GM23338 (cell line): Measurements from ENCODE around the gene WT1. TPM values are rescaled to one million over a fixed set of nuclear protein-coding genes. Genes with fewer than 3 reads are reported as not detected.

Experiments used
- ATAC-seq: fragments of 200-7000 bp; cut with Tn5 transposase; 3 replicates; pipeline ENCODE4 v1.9.1; 2020
- DNase-seq: peaks from one replicate; pipeline ENCODE4 v3.0.0-alpha.2; 2015; ENCODE audit warnings: low spot score
- H2AFZ ChIP-seq: fragments of 200-600 bp; sonication (generic); 2 replicates; pipeline ENCODE4 v1.8.0; 2016; ENCODE audit warnings: antibody characterized with exemption, mild to moderate bottlenecking, moderate library complexity
- H3F3A ChIP-seq: fragments of 200-600 bp; sonication (generic); replicated peaks from 2 replicates; pipeline ENCODE4 v1.8.0; 2017; ENCODE audit warnings: antibody characterized with exemption, mixed run types, low read depth
- H3K27ac ChIP-seq: fragments of 200-600 bp; sonication (generic); 2 replicates; pipeline ENCODE4 v1.6.1; 2016; ENCODE audit warnings: low read depth
- H3K27me3 ChIP-seq: fragments of 200-600 bp; sonication (generic); 2 replicates; pipeline ENCODE4 v1.8.0; 2016; ENCODE audit warnings: mild to moderate bottlenecking, mixed run types, moderate library complexity; ENCODE audit not compliant: insufficient read depth
- H3K36me3 ChIP-seq: fragments of 200-600 bp; sonication (generic); 2 replicates; pipeline ENCODE4 v1.8.0; 2016; ENCODE audit warnings: mild to moderate bottlenecking; ENCODE audit not compliant: insufficient read depth
- H3K4me1 ChIP-seq: fragments of 200-600 bp; sonication (generic); 2 replicates; pipeline ENCODE4 v1.8.0; 2016; ENCODE audit warnings: mild to moderate bottlenecking, moderate library complexity; ENCODE audit not compliant: insufficient read depth
- H3K4me2 ChIP-seq: fragments of 200-600 bp; sonication (generic); 2 replicates; pipeline ENCODE4 v1.7.1; 2017; ENCODE audit warnings: mixed run types
- H3K4me3 ChIP-seq: fragments of 200-600 bp; sonication (generic); 2 replicates; pipeline ENCODE4 v1.6.1; 2016; ENCODE audit warnings: mixed run types
- H3K79me2 ChIP-seq: fragments of 200-600 bp; sonication (generic); replicated peaks from 2 replicates; pipeline ENCODE4 v1.8.0; 2017; ENCODE audit warnings: mild to moderate bottlenecking; ENCODE audit not compliant: insufficient read depth
- H3K9me2 ChIP-seq: fragments of 200-600 bp; sonication (generic); 2 replicates; pipeline ENCODE4 v1.8.0; 2017; ENCODE audit not compliant: insufficient read depth
- H4K20me1 ChIP-seq: fragments of 200-600 bp; sonication (generic); replicated peaks from 2 replicates; pipeline ENCODE4 v1.8.0; 2017; ENCODE audit warnings: mild to moderate bottlenecking; ENCODE audit not compliant: insufficient read depth
- H3K27ac Mint-ChIP-seq: 2 replicates; pipeline ENCODE4 v1.8.0; 2020; ENCODE audit warnings: inconsistent platforms, mild to moderate bottlenecking, moderate library complexity, mixed read lengths
- H3K27me3 Mint-ChIP-seq: 3 replicates; pipeline ENCODE4 v1.8.0; 2022; ENCODE audit warnings: low read depth, mild to moderate bottlenecking, moderate library complexity, mixed read lengths, inconsistent platforms; ENCODE audit not compliant: insufficient read depth, poor library complexity
- H3K36me3 Mint-ChIP-seq: 3 replicates; pipeline ENCODE4 v1.8.0; 2021; ENCODE audit warnings: low read depth, mild to moderate bottlenecking, inconsistent platforms, moderate library complexity, mixed read lengths
- H3K4me1 Mint-ChIP-seq: 3 replicates; pipeline ENCODE4 v1.8.0; 2020; ENCODE audit warnings: mild to moderate bottlenecking, inconsistent platforms, mixed read lengths
- H3K4me3 Mint-ChIP-seq: 3 replicates; pipeline ENCODE4 v1.8.0; 2021; ENCODE audit warnings: moderate library complexity, mild to moderate bottlenecking, inconsistent platforms, mixed read lengths
- H3K9me3 Mint-ChIP-seq: 3 replicates; pipeline ENCODE4 v1.8.0; 2020; ENCODE audit warnings: moderate library complexity, mild to moderate bottlenecking, inconsistent platforms, mixed read lengths
- CREB1 ChIP-seq: fragments of 250-450 bp; sonication (Bioruptor Pico); IDR thresholded peaks from 2 replicates; pipeline ENCODE4 v1.5.0; 2020; ENCODE audit warnings: low read depth, mild to moderate bottlenecking, moderate library complexity
- ETS1 ChIP-seq: IDR thresholded peaks from 2 replicates; pipeline ENCODE4 v1.6.1; 2016; ENCODE audit warnings: antibody characterized with exemption
- EZH2 ChIP-seq: fragments of 200-600 bp; sonication (generic); IDR thresholded peaks from one replicate; pipeline ENCODE4 v1.8.0; 2017; ENCODE audit warnings: antibody characterized with exemption, mild to moderate bottlenecking, low read depth; ENCODE audit not compliant: unreplicated experiment
- EZH2phosphoT487 ChIP-seq: fragments of 200-600 bp; sonication (generic); IDR thresholded peaks from one replicate; pipeline ENCODE4 v1.8.1; 2018; ENCODE audit warnings: antibody characterized with exemption; ENCODE audit not compliant: unreplicated experiment
- JUNB ChIP-seq: IDR thresholded peaks from one replicate; pipeline ENCODE4 v1.6.1; 2016; ENCODE audit warnings: antibody characterized with exemption; ENCODE audit not compliant: unreplicated experiment
- NANOG ChIP-seq: IDR thresholded peaks from 2 replicates; pipeline ENCODE4 v1.6.1; 2016; ENCODE audit warnings: antibody characterized with exemption, borderline replicate concordance
- POLR2AphosphoS5 ChIP-seq: IDR thresholded peaks from 2 replicates; pipeline ENCODE4 v1.6.1; 2016; ENCODE audit warnings: antibody characterized with exemption, low read depth
- STAT1 ChIP-seq: IDR thresholded peaks from one replicate; pipeline ENCODE4 v1.6.1; 2016; ENCODE audit warnings: antibody characterized with exemption; ENCODE audit not compliant: unreplicated experiment
- ZNF114 ChIP-seq: fragments of 250-450 bp; sonication (Bioruptor Pico); IDR thresholded peaks from 2 replicates; pipeline ENCODE4 v1.5.0; 2020; ENCODE audit warnings: mild to moderate bottlenecking, moderate library complexity
- ZNF331 ChIP-seq: fragments of 250-450 bp; sonication (Bioruptor Pico); IDR thresholded peaks from 2 replicates; pipeline ENCODE4 v1.5.0; 2020; ENCODE audit warnings: low read depth, mild to moderate bottlenecking, moderate library complexity
- polyA plus RNA-seq: library from polyadenylated mRNA; unstranded; fragments of >200 nt; fragmentation: Nextera tagmentation; extraction: Ambion mirVana; gene quantifications from 2 replicates; pipeline ENCODE4 v1.2.1, GENCODE V29; 2016
- total RNA-seq: library from RNA; depleted of rRNA; stranded (reverse); fragments of >200 nt; shearing (Covaris generic); gene quantifications from 2 replicates; pipeline ENCODE4 v1.2.3, GENCODE V29; 2014
- TF ChIP-seq, protein P1 (sequence below): fragments of 250-450 bp; sonication (Bioruptor Pico); IDR thresholded peaks from 2 replicates; pipeline ENCODE4 v1.5.0; 2020; ENCODE audit warnings: mild to moderate bottlenecking, moderate library complexity
- TF ChIP-seq, protein P2 (sequence below), 2 experiments: fragments of 200-600 bp in 1 of 2; sonication (generic) in 1 of 2; conservative IDR thresholded peaks; 2 replicates each; pipeline versions ENCODE4 v1.5.1 to v1.6.1; 2016 to 2017; ENCODE audit warnings: antibody characterized with exemption in 2 of 2, low read depth in 2 of 2, mild to moderate bottlenecking in 2 of 2, moderate library complexity in 1 of 2
- TF ChIP-seq, protein P3 (sequence below): IDR thresholded peaks from one replicate; pipeline ENCODE4 v1.6.1; 2018; ENCODE audit warnings: antibody characterized with exemption; ENCODE audit not compliant: unreplicated experiment

The WT1 gene
- total and polyA plus RNA-seq, 2 experiments from 2014 or later: 0.21 TPM; not detected in 1

GRCh38 chr11:32353884-32354283, 81.5 kb downstream of the WT1 start:
- no peaks in the 10 kb centered on the region for H3K9me3 Mint-ChIP-seq
- no peak overlapping the region for H3K4me3 Mint-ChIP-seq
- TF ChIP-seq NANOG (no peak), ZNF331 (CRISPR knock-in tag) (no peak), POLR2AphosphoS5 (no peak), JUNB (no peak), ZNF114 (CRISPR knock-in tag) (no peak), STAT1 (no peak), EZH2 (no peak), ETS1 (no peak), EZH2phosphoT487 (no peak), CREB1 (no peak)
- TF ChIP-seq, protein P1, sequence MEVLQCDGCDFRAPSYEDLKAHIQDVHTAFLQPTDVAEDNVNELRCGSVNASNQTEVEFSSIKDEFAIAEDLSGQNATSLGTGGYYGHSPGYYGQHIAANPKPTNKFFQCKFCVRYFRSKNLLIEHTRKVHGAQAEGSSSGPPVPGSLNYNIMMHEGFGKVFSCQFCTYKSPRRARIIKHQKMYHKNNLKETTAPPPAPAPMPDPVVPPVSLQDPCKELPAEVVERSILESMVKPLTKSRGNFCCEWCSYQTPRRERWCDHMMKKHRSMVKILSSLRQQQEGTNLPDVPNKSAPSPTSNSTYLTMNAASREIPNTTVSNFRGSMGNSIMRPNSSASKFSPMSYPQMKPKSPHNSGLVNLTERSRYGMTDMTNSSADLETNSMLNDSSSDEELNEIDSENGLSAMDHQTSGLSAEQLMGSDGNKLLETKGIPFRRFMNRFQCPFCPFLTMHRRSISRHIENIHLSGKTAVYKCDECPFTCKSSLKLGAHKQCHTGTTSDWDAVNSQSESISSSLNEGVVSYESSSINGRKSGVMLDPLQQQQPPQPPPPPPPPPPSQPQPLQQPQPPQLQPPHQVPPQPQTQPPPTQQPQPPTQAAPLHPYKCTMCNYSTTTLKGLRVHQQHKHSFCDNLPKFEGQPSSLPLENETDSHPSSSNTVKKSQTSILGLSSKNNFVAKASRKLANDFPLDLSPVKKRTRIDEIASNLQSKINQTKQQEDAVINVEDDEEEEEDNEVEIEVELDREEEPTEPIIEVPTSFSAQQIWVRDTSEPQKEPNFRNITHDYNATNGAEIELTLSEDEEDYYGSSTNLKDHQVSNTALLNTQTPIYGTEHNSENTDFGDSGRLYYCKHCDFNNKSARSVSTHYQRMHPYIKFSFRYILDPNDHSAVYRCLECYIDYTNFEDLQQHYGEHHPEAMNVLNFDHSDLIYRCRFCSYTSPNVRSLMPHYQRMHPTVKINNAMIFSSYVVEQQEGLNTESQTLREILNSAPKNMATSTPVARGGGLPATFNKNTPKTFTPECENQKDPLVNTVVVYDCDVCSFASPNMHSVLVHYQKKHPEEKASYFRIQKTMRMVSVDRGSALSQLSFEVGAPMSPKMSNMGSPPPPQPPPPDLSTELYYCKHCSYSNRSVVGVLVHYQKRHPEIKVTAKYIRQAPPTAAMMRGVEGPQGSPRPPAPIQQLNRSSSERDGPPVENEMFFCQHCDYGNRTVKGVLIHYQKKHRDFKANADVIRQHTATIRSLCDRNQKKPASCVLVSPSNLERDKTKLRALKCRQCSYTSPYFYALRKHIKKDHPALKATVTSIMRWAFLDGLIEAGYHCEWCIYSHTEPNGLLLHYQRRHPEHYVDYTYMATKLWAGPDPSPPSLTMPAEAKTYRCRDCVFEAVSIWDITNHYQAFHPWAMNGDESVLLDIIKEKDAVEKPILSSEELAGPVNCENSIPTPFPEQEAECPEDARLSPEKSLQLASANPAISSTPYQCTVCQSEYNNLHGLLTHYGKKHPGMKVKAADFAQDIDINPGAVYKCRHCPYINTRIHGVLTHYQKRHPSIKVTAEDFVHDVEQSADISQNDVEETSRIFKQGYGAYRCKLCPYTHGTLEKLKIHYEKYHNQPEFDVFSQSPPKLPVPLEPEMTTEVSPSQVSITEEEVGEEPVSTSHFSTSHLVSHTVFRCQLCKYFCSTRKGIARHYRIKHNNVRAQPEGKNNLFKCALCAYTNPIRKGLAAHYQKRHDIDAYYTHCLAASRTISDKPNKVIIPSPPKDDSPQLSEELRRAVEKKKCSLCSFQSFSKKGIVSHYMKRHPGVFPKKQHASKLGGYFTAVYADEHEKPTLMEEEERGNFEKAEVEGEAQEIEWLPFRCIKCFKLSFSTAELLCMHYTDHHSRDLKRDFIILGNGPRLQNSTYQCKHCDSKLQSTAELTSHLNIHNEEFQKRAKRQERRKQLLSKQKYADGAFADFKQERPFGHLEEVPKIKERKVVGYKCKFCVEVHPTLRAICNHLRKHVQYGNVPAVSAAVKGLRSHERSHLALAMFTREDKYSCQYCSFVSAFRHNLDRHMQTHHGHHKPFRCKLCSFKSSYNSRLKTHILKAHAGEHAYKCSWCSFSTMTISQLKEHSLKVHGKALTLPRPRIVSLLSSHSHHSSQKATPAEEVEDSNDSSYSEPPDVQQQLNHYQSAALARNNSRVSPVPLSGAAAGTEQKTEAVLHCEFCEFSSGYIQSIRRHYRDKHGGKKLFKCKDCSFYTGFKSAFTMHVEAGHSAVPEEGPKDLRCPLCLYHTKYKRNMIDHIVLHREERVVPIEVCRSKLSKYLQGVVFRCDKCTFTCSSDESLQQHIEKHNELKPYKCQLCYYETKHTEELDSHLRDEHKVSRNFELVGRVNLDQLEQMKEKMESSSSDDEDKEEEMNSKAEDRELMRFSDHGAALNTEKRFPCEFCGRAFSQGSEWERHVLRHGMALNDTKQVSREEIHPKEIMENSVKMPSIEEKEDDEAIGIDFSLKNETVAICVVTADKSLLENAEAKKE (CRISPR knock-in tag): no peak
- TF ChIP-seq, protein P2, sequence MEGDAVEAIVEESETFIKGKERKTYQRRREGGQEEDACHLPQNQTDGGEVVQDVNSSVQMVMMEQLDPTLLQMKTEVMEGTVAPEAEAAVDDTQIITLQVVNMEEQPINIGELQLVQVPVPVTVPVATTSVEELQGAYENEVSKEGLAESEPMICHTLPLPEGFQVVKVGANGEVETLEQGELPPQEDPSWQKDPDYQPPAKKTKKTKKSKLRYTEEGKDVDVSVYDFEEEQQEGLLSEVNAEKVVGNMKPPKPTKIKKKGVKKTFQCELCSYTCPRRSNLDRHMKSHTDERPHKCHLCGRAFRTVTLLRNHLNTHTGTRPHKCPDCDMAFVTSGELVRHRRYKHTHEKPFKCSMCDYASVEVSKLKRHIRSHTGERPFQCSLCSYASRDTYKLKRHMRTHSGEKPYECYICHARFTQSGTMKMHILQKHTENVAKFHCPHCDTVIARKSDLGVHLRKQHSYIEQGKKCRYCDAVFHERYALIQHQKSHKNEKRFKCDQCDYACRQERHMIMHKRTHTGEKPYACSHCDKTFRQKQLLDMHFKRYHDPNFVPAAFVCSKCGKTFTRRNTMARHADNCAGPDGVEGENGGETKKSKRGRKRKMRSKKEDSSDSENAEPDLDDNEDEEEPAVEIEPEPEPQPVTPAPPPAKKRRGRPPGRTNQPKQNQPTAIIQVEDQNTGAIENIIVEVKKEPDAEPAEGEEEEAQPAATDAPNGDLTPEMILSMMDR (conservative IDR thresholded peaks at IDR 0.05; ENCODE audit: low read depth in 2 of 2): no peak
- TF ChIP-seq, protein P3, sequence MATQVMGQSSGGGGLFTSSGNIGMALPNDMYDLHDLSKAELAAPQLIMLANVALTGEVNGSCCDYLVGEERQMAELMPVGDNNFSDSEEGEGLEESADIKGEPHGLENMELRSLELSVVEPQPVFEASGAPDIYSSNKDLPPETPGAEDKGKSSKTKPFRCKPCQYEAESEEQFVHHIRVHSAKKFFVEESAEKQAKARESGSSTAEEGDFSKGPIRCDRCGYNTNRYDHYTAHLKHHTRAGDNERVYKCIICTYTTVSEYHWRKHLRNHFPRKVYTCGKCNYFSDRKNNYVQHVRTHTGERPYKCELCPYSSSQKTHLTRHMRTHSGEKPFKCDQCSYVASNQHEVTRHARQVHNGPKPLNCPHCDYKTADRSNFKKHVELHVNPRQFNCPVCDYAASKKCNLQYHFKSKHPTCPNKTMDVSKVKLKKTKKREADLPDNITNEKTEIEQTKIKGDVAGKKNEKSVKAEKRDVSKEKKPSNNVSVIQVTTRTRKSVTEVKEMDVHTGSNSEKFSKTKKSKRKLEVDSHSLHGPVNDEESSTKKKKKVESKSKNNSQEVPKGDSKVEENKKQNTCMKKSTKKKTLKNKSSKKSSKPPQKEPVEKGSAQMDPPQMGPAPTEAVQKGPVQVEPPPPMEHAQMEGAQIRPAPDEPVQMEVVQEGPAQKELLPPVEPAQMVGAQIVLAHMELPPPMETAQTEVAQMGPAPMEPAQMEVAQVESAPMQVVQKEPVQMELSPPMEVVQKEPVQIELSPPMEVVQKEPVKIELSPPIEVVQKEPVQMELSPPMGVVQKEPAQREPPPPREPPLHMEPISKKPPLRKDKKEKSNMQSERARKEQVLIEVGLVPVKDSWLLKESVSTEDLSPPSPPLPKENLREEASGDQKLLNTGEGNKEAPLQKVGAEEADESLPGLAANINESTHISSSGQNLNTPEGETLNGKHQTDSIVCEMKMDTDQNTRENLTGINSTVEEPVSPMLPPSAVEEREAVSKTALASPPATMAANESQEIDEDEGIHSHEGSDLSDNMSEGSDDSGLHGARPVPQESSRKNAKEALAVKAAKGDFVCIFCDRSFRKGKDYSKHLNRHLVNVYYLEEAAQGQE: no peak
- ATAC-seq (no peak), DNase-seq (no peak)
- H2AFZ ChIP-seq: no peak overlapping the region
- no peaks in the 10 kb centered on the region for H3F3A ChIP-seq
- H3K36me3 Mint-ChIP-seq: no peaks in the 10 kb centered on the region
- no peak overlapping the region for H3K27ac Mint-ChIP-seq
- H3K27me3 ChIP-seq: no peaks in the 10 kb centered on the region
- H3K4me3 ChIP-seq: no peak overlapping the region
- no peaks in the 10 kb centered on the region for H3K4me1 ChIP-seq
- H3K27me3 Mint-ChIP-seq: no peaks in the 10 kb centered on the region
- no peaks in the 10 kb centered on the region for H4K20me1 ChIP-seq
- H3K79me2 ChIP-seq: no peaks in the 10 kb centered on the region
- H3K4me1 Mint-ChIP-seq: no peaks in the 10 kb centered on the region
- H3K9me2 ChIP-seq: no peaks in the 10 kb centered on the region
- H3K4me2 ChIP-seq: no peak overlapping the region
- H3K27ac ChIP-seq: no peak overlapping the region
- H3K36me3 ChIP-seq: no peaks in the 10 kb centered on the region
